Neuron (in vitro differentiated cells): ENCODE data around the gene DPF3.

Source experiments
- H2AFZ ChIP-seq: one replicate; pipeline ENCODE4 v1.6.1; 2013; ENCODE audit warnings: low read depth, mild to moderate bottlenecking, inconsistent platforms, low read length, moderate library complexity
- H3K27me3 ChIP-seq: one replicate; pipeline ENCODE4 v1.6.1; 2013; ENCODE audit warnings: low read length; ENCODE audit not compliant: insufficient read depth
- H3K36me3 ChIP-seq: one replicate; pipeline ENCODE4 v1.6.1; 2013; ENCODE audit warnings: low read length; ENCODE audit not compliant: insufficient read depth
- H3K4me1 ChIP-seq: one replicate; pipeline ENCODE4 v1.6.1; 2013; ENCODE audit warnings: low read length; ENCODE audit not compliant: insufficient read depth
- H3K4me3 ChIP-seq: 2 replicates; pipeline ENCODE4 v1.5.1; 2013; ENCODE audit warnings: mild to moderate bottlenecking, low read length, moderate library complexity
- H3K9me3 ChIP-seq: one replicate; pipeline ENCODE4 v1.6.1; 2013; ENCODE audit warnings: low read length

The DPF3 gene

GRCh38 chr14:72863216-72864006 lies 30.5 kb downstream of the DPF3 start:
- Histone ChIP-seq H3K4me1 (no peaks in the 10 kb centered on the region), H3K4me3 (no peak overlapping the region), H2AFZ (no peak overlapping the region), H3K27me3 (no peaks in the 10 kb centered on the region), H3K9me3 (no peaks in the 10 kb centered on the region), H3K36me3 (no peaks in the 10 kb centered on the region)

GRCh38 chr14:72856530-72857266 lies 37.2 kb downstream of the DPF3 start:
- Histone ChIP-seq H3K4me3 (no peak overlapping the region), H3K4me1 (no peaks in the 10 kb centered on the region), H3K27me3 (no peaks in the 10 kb centered on the region), H3K36me3 (no peaks in the 10 kb centered on the region), H3K9me3 (no peaks in the 10 kb centered on the region), H2AFZ (no peak overlapping the region)

GRCh38 chr14:72855913-72856312 lies 38.0 kb downstream of the DPF3 start:
- H3K27me3 ChIP-seq: no peaks in the 10 kb centered on the region
- no peak overlapping the region for H2AFZ ChIP-seq
- H3K4me1 ChIP-seq: no peaks in the 10 kb centered on the region
- no peaks in the 10 kb centered on the region for H3K36me3 ChIP-seq
- no peaks in the 10 kb centered on the region for H3K9me3 ChIP-seq
- no peak overlapping the region for H3K4me3 ChIP-seq

GRCh38 chr14:72852194-72852593 lies 41.7 kb downstream of the DPF3 start:
- no peak overlapping the region for H2AFZ ChIP-seq
- H3K4me3 ChIP-seq: no peak overlapping the region
- H3K9me3 ChIP-seq: no peaks in the 10 kb centered on the region
- no peaks in the 10 kb centered on the region for H3K27me3 ChIP-seq
- no peaks in the 10 kb centered on the region for H3K36me3 ChIP-seq
- no peaks in the 10 kb centered on the region for H3K4me1 ChIP-seq

- Histone ChIP-seq H3K4me3 (no peak overlapping the region), H3K36me3 (no peaks in the 10 kb centered on the region)
These were observed 42.3 kb downstream of the DPF3 start for GRCh38 chr14:72851635-72852034.

GRCh38 chr14:72850360-72850759 lies 43.5 kb downstream of the DPF3 start:
- Histone ChIP-seq H3K4me3 (no peak overlapping the region), H3K36me3 (no peaks in the 10 kb centered on the region), H2AFZ (no peak overlapping the region), H3K4me1 (no peaks in the 10 kb centered on the region), H3K9me3 (no peaks in the 10 kb centered on the region), H3K27me3 (no peaks in the 10 kb centered on the region)

More at GRCh38 chr14:72851635-72852034, 42.3 kb downstream of the DPF3 start:
- Histone ChIP-seq H2AFZ (no peak overlapping the region), H3K4me1 (no peaks in the 10 kb centered on the region), H3K27me3 (no peaks in the 10 kb centered on the region), H3K9me3 (no peaks in the 10 kb centered on the region)

GRCh38 chr14:72849222-72849621 lies 44.7 kb downstream of the DPF3 start:
- Histone ChIP-seq H3K4me3 (no peak overlapping the region), H3K4me1 (no peaks in the 10 kb centered on the region), H3K9me3 (no peaks in the 10 kb centered on the region), H3K27me3 (no peaks in the 10 kb centered on the region), H3K36me3 (no peaks in the 10 kb centered on the region), H2AFZ (no peak overlapping the region)

GRCh38 chr14:72847721-72848120 lies 46.2 kb downstream of the DPF3 start:
- Histone ChIP-seq H2AFZ (no peak overlapping the region), H3K27me3 (no peaks in the 10 kb centered on the region), H3K4me1 (no peaks in the 10 kb centered on the region), H3K36me3 (no peaks in the 10 kb centered on the region), H3K4me3 (no peak overlapping the region), H3K9me3 (no peaks in the 10 kb centered on the region)

- no peak overlapping the region for H2AFZ ChIP-seq
- H3K36me3 ChIP-seq: no peaks in the 10 kb centered on the region
- no peak overlapping the region for H3K4me3 ChIP-seq
- no peaks in the 10 kb centered on the region for H3K27me3 ChIP-seq
- H3K4me1 ChIP-seq: no peaks in the 10 kb centered on the region
- H3K9me3 ChIP-seq: no peaks in the 10 kb centered on the region
These were observed 48.2 kb downstream of the DPF3 start for GRCh38 chr14:72845683-72846082.

- Histone ChIP-seq H2AFZ (no peak overlapping the region), H3K4me1 (no peaks in the 10 kb centered on the region), H3K36me3 (no peaks in the 10 kb centered on the region), H3K9me3 (no peaks in the 10 kb centered on the region), H3K4me3 (no peak overlapping the region), H3K27me3 (no peaks in the 10 kb centered on the region)
These were observed 48.7 kb downstream of the DPF3 start for GRCh38 chr14:72845196-72845595.

- H3K36me3 ChIP-seq: no peaks in the 10 kb centered on the region
- no peak overlapping the region for H3K4me3 ChIP-seq
- no peaks in the 10 kb centered on the region for H3K9me3 ChIP-seq
- no peaks in the 10 kb centered on the region for H3K4me1 ChIP-seq
- no peaks in the 10 kb centered on the region for H3K27me3 ChIP-seq
- H2AFZ ChIP-seq: no peak overlapping the region
These were observed 49.4 kb downstream of the DPF3 start for GRCh38 chr14:72844524-72844923.

- Histone ChIP-seq H3K27me3 (no peaks in the 10 kb centered on the region), H3K4me1 (no peaks in the 10 kb centered on the region), H3K4me3 (no peak overlapping the region), H2AFZ (no peak overlapping the region), H3K36me3 (no peaks in the 10 kb centered on the region), H3K9me3 (no peaks in the 10 kb centered on the region)
These were observed 53.9 kb downstream of the DPF3 start for GRCh38 chr14:72839753-72840607.

GRCh38 chr14:72839351-72839750 lies 54.5 kb downstream of the DPF3 start:
- Histone ChIP-seq H3K4me3 (no peak overlapping the region), H2AFZ (no peak overlapping the region), H3K4me1 (no peaks in the 10 kb centered on the region), H3K27me3 (no peaks in the 10 kb centered on the region), H3K36me3 (no peaks in the 10 kb centered on the region), H3K9me3 (no peaks in the 10 kb centered on the region)
